ENCODE results near the gene MYH7. TPM values are rescaled to one million over a fixed set of nuclear protein-coding genes. Genes with fewer than 3 reads are reported as not detected.
"Not testable (repeated sequence)": the region's sequence is repeated elsewhere in the genome, so short reads cannot be mapped to it uniquely, and the experiment has no call there.

The MYH7 gene
- total RNA-seq, 1 experiment from 2014 or later, result not detected

- TF ChIP-seq EZH2 (IDR thresholded peaks at IDR 0.05; ENCODE audit: borderline replicate concordance, low read depth, low read length, poor library complexity, severe bottlenecking), result no peak
- no peak for TF ChIP-seq CTCF (conservative IDR thresholded peaks at IDR 0.05; ENCODE audit: low read depth, low read length)
- no TSS peak for BruUV-seq (replicated peaks)
- ChIA-PET CTCF (no interaction called here), POLR2A (ENCODE audit: low non-redundant PET) (no interaction called here)
- no peak for DNase-seq (ENCODE audit: low spot score)
- H3K4me1 ChIP-seq (ENCODE audit: insufficient read depth, low read length, poor library complexity, severe bottlenecking), result no peaks in the 10 kb centered on the region
- no peak overlapping the region for H3K27ac ChIP-seq (ENCODE audit: low read depth, low read length, poor library complexity, severe bottlenecking)
- H3K36me3 ChIP-seq (ENCODE audit: insufficient read depth, low read length, poor library complexity, severe bottlenecking), result no peaks in the 10 kb centered on the region
- H3K27me3 ChIP-seq (replicated peaks; ENCODE audit: insufficient read depth, low read depth, low read length, poor library complexity), result no peaks in the 10 kb centered on the region
- H3K9me3 ChIP-seq (ENCODE audit: low read depth, low read length, poor library complexity, severe bottlenecking), result no peaks in the 10 kb centered on the region
- intact Hi-C loops (cut with micrococcal nuclease; ENCODE audit: unreplicated experiment), result no loop called here
- H3K4me3 ChIP-seq (ENCODE audit: low read depth, low read length, poor library complexity, severe bottlenecking), result no peak overlapping the region
Observed at GRCh38 chr14:23418021-23418420, 17.4 kb downstream of the MYH7 start.

- intact Hi-C loops (cut with micrococcal nuclease; ENCODE audit: unreplicated experiment); H3K4me3 ChIP-seq (ENCODE audit: low read depth, low read length, poor library complexity, severe bottlenecking); H3K4me1 ChIP-seq (ENCODE audit: insufficient read depth, low read length, poor library complexity, severe bottlenecking); BruUV-seq (replicated peaks); H3K27me3 ChIP-seq (replicated peaks; ENCODE audit: insufficient read depth, low read depth, low read length, poor library complexity); DNase-seq (ENCODE audit: low spot score); H3K9me3 ChIP-seq (ENCODE audit: low read depth, low read length, poor library complexity, severe bottlenecking); POLR2A ChIA-PET (ENCODE audit: low non-redundant PET); H3K36me3 ChIP-seq (ENCODE audit: insufficient read depth, low read length, poor library complexity, severe bottlenecking); CTCF ChIA-PET; H3K27ac ChIP-seq (ENCODE audit: low read depth, low read length, poor library complexity, severe bottlenecking): not testable (repeated sequence)
Observed at GRCh38 chr14:23417269-23417668, 18.2 kb downstream of the MYH7 start.

GRCh38 chr14:23416801-23417200 lies 18.7 kb downstream of the MYH7 start:
- H3K9me3 ChIP-seq (ENCODE audit: low read depth, low read length, poor library complexity, severe bottlenecking), result no peaks in the 10 kb centered on the region
- intact Hi-C loops (cut with micrococcal nuclease; ENCODE audit: unreplicated experiment), result no loop called here
- no peaks in the 10 kb centered on the region for H3K36me3 ChIP-seq (ENCODE audit: insufficient read depth, low read length, poor library complexity, severe bottlenecking)
- no peak overlapping the region for H3K27ac ChIP-seq (ENCODE audit: low read depth, low read length, poor library complexity, severe bottlenecking)
- TF ChIP-seq CTCF (conservative IDR thresholded peaks at IDR 0.05; ENCODE audit: low read depth, low read length), result no peak
- no peak for TF ChIP-seq EZH2 (IDR thresholded peaks at IDR 0.05; ENCODE audit: borderline replicate concordance, low read depth, low read length, poor library complexity, severe bottlenecking)
- no TSS peak for BruUV-seq (replicated peaks)
- POLR2A ChIA-PET (ENCODE audit: low non-redundant PET), result no interaction called here
- CTCF ChIA-PET, result no interaction called here
- no peak for DNase-seq (ENCODE audit: low spot score)
- H3K27me3 ChIP-seq (replicated peaks; ENCODE audit: insufficient read depth, low read depth, low read length, poor library complexity), result no peaks in the 10 kb centered on the region
- H3K4me3 ChIP-seq (ENCODE audit: low read depth, low read length, poor library complexity, severe bottlenecking), result no peak overlapping the region
- H3K4me1 ChIP-seq (ENCODE audit: insufficient read depth, low read length, poor library complexity, severe bottlenecking), result no peaks in the 10 kb centered on the region

- Histone ChIP-seq H3K36me3 (ENCODE audit: insufficient read depth, low read length, poor library complexity, severe bottlenecking) (no peaks in the 10 kb centered on the region), H3K4me3 (ENCODE audit: low read depth, low read length, poor library complexity, severe bottlenecking) (no peak overlapping the region), H3K9me3 (ENCODE audit: low read depth, low read length, poor library complexity, severe bottlenecking) (no peaks in the 10 kb centered on the region), H3K27ac (ENCODE audit: low read depth, low read length, poor library complexity, severe bottlenecking) (no peak overlapping the region), H3K27me3 (replicated peaks; ENCODE audit: insufficient read depth, low read depth, low read length, poor library complexity) (no peaks in the 10 kb centered on the region), H3K4me1 (ENCODE audit: insufficient read depth, low read length, poor library complexity, severe bottlenecking) (no peaks in the 10 kb centered on the region)
- no peak for DNase-seq (ENCODE audit: low spot score)
- CTCF ChIA-PET, result no interaction called here
- TF ChIP-seq EZH2 (IDR thresholded peaks at IDR 0.05; ENCODE audit: borderline replicate concordance, low read depth, low read length, poor library complexity, severe bottlenecking) (no peak), CTCF (conservative IDR thresholded peaks at IDR 0.05; ENCODE audit: low read depth, low read length) (no peak)
- POLR2A ChIA-PET (ENCODE audit: low non-redundant PET), result no interaction called here
- BruUV-seq (replicated peaks), result no TSS peak
- intact Hi-C loops (cut with micrococcal nuclease; ENCODE audit: unreplicated experiment), result no loop called here
Observed at GRCh38 chr14:23415821-23416778, 19.4 kb downstream of the MYH7 start.
